GM12864 (cell line): ENCODE data around the gene NEUROG1.

Experiments used
- DNase-seq: peaks from one replicate; pipeline ENCODE4 v3.0.0-alpha.2; 2011; ENCODE audit warnings: low read depth
- H3K4me3 ChIP-seq: 2 replicates; pipeline ENCODE4 v1.5.1; 2011; ENCODE audit warnings: mild to moderate bottlenecking, low read depth, low read length, control low read depth
- CTCF ChIP-seq: IDR thresholded peaks from 2 replicates; pipeline ENCODE4 v1.5.1; 2011; ENCODE audit warnings: low read depth, mild to moderate bottlenecking, moderate library complexity, low read length, control low read depth, inconsistent platforms; ENCODE audit errors: missing control alignments

NEUROG1 gene

GRCh38 chr5:135494196-135494595 is 41.6 kb downstream of the NEUROG1 start:
- H3K4me3 ChIP-seq: no peak overlapping the region
- TF ChIP-seq CTCF: no peak
- no peak for DNase-seq

- no peak for TF ChIP-seq CTCF
- H3K4me3 ChIP-seq: no peak overlapping the region
- no peak for DNase-seq
Measured at GRCh38 chr5:135493406-135494180, 42.2 kb downstream of the NEUROG1 start.

- no peak for TF ChIP-seq CTCF
- H3K4me3 ChIP-seq: no peak overlapping the region
- no peak for DNase-seq
Measured at GRCh38 chr5:135492319-135492626, 43.5 kb downstream of the NEUROG1 start.

GRCh38 chr5:135491552-135492318 is 44.0 kb downstream of the NEUROG1 start:
- no peak overlapping the region for H3K4me3 ChIP-seq
- TF ChIP-seq CTCF: no peak
- no peak for DNase-seq

- no peak for DNase-seq
- no peak for TF ChIP-seq CTCF
- no peak overlapping the region for H3K4me3 ChIP-seq
Measured at GRCh38 chr5:135491038-135491551, 44.7 kb downstream of the NEUROG1 start.

- no peak for TF ChIP-seq CTCF
- no peak overlapping the region for H3K4me3 ChIP-seq
- no peak for DNase-seq
Measured at GRCh38 chr5:135490245-135491037, 45.3 kb downstream of the NEUROG1 start.
